Right ventricle myocardium superior (tissue), 1 donor: ENCODE results near the gene MKNK2. TPM values are rescaled to one million over a fixed set of nuclear protein-coding genes. Genes with fewer than 3 reads are reported as not detected.
A peak's percentile ranks its signal among the peaks of the same experiment; 100 is the strongest.
"Not testable (repeated sequence)": the region's sequence is repeated elsewhere in the genome, so short reads cannot be mapped to it uniquely, and the experiment has no call there.

Source experiments
- ATAC-seq: fragments of 200-7000 bp; cut with Tn5 transposase; one replicate; pipeline ENCODE4 v1.9.1; 2020; ENCODE audit warnings: mild to moderate bottlenecking; ENCODE audit not compliant: poor library complexity
- DNase-seq: peaks from one replicate; pipeline ENCODE4 v3.0.0-alpha.2; 2020
- intact Hi-C: fragments of 100-400 bp; cut with DNase I; formaldehyde crosslinking; loops from one replicate; pipeline ENCODE4 v1.11.2; 2022
- long read RNA-seq: library from polyadenylated mRNA; unstranded; transcript quantifications from one replicate; pipeline ENCODE4 v2.0.0, GENCODE V29; 2021
- total RNA-seq: library from RNA; stranded (reverse); fragmentation: NEBNext Ultra II Directional; extraction: Animal tissue kit (Norgen Biotek cat#: 25700); gene quantifications from one replicate; pipeline ENCODE4 v1.2.1, GENCODE V29; 2021
- donor health status: DM: no; HTN: yes; CAD: no; lungs with severe emphysema.

MKNK2 gene
- total RNA-seq = 238 TPM
- long read RNA-seq, transcript MKNK2-202 (14 exons, 1,744 nt) = major isoform, 67 of 444 reads
- long read RNA-seq, transcript MKNK2-201 (14 exons, 3,774 nt) = minor isoform, 27 of 444 reads
- long read RNA-seq, partial matches to known transcripts = 248 of 444 reads
- long read RNA-seq, other reads (novel, unspliced or antisense) = 98 of 444 reads

- intact Hi-C loops = no loop called here
- peak; percentile 77 for ATAC-seq
- peak; percentile 96 for DNase-seq
Measured at GRCh38 chr19:2050991-2051772, at the start of gene MKNK2. Gene MKNK2, minus strand, starts transcription at chr19:2051244. Its CDS starts 393 bp downstream, at chr19:2050851.

- intact Hi-C loops = no loop called here
- DNase-seq (no peak), ATAC-seq (no peak)
Measured at GRCh38 chr19:2100719-2101061, 49.6 kb upstream of the MKNK2 start.

GRCh38 chr19:2099937-2100718 lies 49.1 kb upstream of the MKNK2 start:
- DNase-seq = no peak
- ATAC-seq = no peak
- intact Hi-C loops = no loop called here

GRCh38 chr19:2099054-2099501 lies 48.0 kb upstream of the MKNK2 start:
- DNase-seq (no peak), ATAC-seq (no peak)
- intact Hi-C loops = no loop called here

- intact Hi-C loops = no loop called here
- ATAC-seq (no peak), DNase-seq (no peak)
Measured at GRCh38 chr19:2097886-2098327, 46.9 kb upstream of the MKNK2 start.

- no peak for ATAC-seq
- no peak for DNase-seq
- intact Hi-C loops = no loop called here
Measured at GRCh38 chr19:2097203-2097885, 46.3 kb upstream of the MKNK2 start.

- ATAC-seq (peak; percentile 93), DNase-seq (peak; percentile 100)
- intact Hi-C loops = no loop called here
Measured at GRCh38 chr19:2096480-2097202, 45.6 kb upstream of the MKNK2 start, which contains the start of gene IZUMO4. Gene IZUMO4, plus strand, starts transcription at chr19:2096915. Its CDS starts 31 bp downstream, at chr19:2096946.

- ATAC-seq = peak; percentile 80
- intact Hi-C loops = no loop called here
- peak; percentile 95 for DNase-seq
Measured at GRCh38 chr19:2096034-2096479, 45.0 kb upstream of the MKNK2 start, which contains the start of gene MOB3A. Gene MOB3A, minus strand, starts transcription at chr19:2096326. Its CDS starts 17,766 bp downstream, at chr19:2078560.

GRCh38 chr19:2091926-2092525 lies 41.0 kb upstream of the MKNK2 start:
- intact Hi-C loops, DNase-seq, ATAC-seq: not testable (repeated sequence)

- ATAC-seq = no peak
- intact Hi-C loops = no loop called here
- no peak for DNase-seq
Measured at GRCh38 chr19:2089727-2090053, 38.6 kb upstream of the MKNK2 start.

GRCh38 chr19:2089001-2089711 lies 38.1 kb upstream of the MKNK2 start:
- ATAC-seq (no peak), DNase-seq (no peak)
- intact Hi-C loops = no loop called here

- peak; percentile 8 for ATAC-seq
- intact Hi-C loops = no loop called here
- DNase-seq = no peak
Measured at GRCh38 chr19:2087621-2088100, 36.6 kb upstream of the MKNK2 start.

- ATAC-seq, DNase-seq, intact Hi-C loops: not testable (repeated sequence)
Measured at GRCh38 chr19:2086695-2087620, 35.9 kb upstream of the MKNK2 start.

GRCh38 chr19:2084993-2085720 lies 34.1 kb upstream of the MKNK2 start:
- intact Hi-C loops = no loop called here
- DNase-seq = peak; percentile 85
- ATAC-seq = peak; percentile 55

GRCh38 chr19:2083174-2083854 lies 32.3 kb upstream of the MKNK2 start:
- intact Hi-C loops = no loop called here
- DNase-seq (no peak), ATAC-seq (peak; percentile 19)
